Activated CD8-positive, alpha-beta memory T cell treated with anti-CD3 and anti-CD28 coated beads, Interleukin-2, amount 50 U/mL, for 1 hour (primary cell): ENCODE measurements around the gene MYRF.
A peak's percentile ranks its signal among the peaks of the same experiment; 100 is the strongest.

ENCODE experiments used
- DNase-seq: peaks from one replicate; pipeline ENCODE4 v3.0.0-alpha.2; 2020; ENCODE audit errors: extremely low read depth

MYRF gene

DNA sequence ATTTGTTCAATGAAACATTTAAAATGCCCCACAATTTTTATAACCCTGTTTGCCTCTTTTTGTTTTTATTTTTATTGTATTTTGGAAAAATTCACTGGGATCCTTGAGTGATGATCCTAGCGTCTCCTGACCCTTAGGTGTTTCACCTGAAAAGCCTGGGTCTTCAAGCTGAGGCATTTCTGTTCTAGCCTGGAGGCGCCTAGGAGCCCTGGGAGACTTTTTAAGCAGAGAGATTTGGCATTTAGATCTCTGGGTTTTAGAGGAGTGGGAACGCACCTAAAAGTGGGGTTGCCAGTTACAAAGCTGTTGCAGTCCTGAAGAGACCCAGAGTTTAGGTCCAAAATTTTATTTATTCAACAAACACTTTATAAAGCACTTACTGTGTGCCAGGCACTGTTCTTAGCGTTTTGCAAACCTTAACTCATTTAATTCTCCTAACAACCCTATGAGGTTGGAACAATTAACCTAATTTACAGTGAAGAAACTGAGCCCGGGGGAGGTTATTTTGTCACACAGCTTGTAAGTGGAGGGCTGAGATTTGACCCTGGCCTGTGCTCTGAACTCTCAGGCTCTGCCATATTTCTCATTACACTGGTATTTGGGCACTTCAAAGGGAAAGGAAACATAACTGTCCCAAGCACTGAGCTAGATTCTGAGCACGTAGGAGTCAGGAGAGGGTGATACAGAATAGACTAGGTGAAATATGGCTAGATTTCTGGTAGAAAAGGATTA lies 65.2 kb downstream of the MYRF start:
- no peak for DNase-seq

DNA sequence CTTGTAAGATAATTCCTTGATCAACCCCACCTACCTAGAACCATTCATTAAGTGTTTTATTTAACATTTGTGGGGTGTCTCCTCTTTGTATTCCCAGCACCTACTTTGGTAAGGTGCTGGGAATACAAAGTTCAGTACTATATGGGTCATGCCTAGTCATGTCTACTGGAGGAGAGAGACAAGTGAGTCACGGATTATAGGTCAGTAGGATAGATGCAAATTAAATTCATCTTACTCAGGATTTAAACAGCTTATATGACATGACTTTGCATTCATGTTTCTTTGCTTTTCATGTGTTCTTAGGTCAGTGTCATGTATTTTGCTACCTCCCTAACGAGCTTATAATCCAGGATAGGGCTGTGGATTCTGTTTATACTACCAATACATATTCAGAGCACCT lies 67.7 kb downstream of the MYRF start:
- no peak for DNase-seq

DNA sequence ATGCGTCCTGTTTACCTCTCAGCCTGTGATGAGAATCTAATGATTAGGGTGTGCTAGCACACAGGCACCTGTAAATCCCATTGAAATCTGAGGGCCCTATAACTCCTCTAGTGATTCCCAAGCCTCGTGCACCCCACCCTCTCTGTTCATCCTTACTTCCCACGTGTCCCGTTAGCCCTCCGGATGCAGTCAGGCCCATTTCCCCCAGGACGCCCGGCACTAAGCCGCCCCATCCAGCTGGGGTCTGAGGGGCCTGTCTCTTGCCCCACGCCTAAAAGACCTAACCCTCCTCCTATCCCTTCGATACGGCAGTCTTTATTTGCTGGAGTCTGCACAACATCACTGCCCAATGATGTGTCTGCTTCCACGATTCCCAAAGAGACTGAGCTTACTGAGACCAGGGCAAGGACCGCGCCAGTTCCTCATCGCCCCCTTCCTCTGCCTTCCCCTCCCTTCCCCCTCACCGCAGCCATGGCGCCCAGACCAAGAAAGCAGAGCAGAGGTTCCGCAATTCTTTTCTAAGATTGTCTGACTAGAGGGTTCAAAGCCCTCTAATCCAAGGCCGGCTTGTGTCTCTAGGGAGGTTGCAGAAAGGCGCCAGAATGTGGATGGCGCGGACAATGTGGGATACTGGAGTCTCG lies 74.6 kb downstream of the MYRF start:
- no peak for DNase-seq

GRCh38 chr11:61827571-61828378 lies 75.3 kb downstream of the MYRF start, which contains the start of gene FADS2:
Gene FADS2 (plus strand): TSS chr11:61828300. CDS start chr11:61828391, 91 bp downstream.
- DNase-seq = peak; percentile 32

- no peak for DNase-seq
Observed at GRCh38 chr11:61828379-61828628, 75.9 kb downstream of the MYRF start.

- DNase-seq = no peak
Observed at GRCh38 chr11:61828629-61829407, 76.4 kb downstream of the MYRF start.

DNA sequence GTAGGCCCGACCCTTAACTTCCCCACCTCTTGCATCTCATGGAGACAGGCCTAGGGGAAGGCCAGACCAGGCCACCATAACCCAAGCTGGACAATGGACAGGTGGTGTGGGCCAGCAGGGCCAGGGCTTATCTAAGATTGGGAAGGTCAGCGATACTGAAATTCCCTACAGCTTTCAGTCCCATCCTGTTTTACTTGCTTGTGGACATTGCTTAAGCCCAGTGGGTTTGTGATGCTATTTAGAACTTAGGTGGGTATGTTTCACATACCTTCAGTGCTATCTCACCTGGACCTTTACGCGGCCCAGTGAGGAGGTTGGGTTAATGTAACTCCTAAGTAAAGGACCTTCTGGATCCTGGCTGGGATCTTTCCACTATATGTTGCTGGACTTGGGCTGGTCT lies 77.4 kb downstream of the MYRF start:
- DNase-seq = no peak

DNA sequence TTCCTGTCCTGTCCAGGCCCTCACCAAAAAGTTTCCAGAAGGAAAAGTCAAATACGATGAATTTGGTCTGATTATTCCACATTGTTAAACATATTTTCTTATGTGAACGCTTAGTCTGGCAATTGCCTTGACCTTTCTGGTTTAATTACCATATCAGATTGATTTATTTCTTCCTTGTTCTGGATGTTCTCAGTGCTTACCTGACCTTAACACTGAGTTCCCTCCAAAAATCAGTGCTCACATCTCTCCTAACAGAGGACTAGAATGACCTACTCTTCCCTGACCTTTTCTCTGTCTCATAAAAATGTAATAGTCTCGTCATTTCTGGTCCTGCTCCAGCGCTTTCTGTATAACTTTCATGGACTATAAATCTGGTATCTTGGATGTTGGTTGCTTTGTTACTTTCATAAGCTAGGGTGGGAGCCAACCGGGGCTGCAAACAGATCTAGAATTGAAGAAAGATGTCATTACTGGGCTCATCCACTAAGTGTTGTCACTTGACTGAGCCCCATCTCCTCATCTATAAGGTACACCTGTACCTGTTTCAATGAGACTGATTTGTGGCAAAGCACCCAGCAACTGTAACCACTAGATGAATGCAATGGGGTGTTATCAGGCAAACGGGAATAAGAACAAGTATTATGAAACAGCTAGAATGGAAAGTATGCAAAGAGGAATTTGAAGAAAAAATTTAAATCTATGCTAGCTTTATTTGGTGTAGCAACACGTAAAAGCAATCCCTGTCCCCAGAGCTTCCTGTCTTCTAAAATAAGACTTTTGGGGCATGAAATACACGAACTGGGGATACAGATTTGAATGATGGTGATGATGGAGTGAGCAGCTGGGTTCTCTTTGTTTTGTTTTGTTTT lies 78.0 kb downstream of the MYRF start:
- no peak for DNase-seq

GRCh38 chr11:61832207-61832606 lies 79.8 kb downstream of the MYRF start:
- DNase-seq = no peak

DNA sequence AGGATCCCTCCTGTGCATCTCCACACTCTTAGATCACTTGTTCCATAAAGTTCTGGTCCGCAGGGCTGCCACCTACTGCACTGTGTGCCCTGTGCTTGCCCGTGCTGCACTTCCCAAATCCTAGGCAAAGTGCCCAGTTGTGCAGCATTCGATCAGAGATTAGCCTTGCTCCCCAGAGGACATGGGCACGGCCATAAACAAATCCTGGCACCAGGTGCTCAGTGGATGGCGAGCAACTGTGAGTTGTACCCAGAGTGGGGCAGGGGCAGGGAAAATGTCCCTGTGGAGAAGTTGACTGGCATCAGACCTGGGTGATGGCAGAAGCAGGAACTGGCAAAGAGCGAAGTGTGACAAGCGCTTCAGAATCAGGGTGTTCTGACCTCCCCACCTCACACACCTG lies 80.3 kb downstream of the MYRF start:
- no peak for DNase-seq

- no peak for DNase-seq
Observed at GRCh38 chr11:61833471-61833870, 81.0 kb downstream of the MYRF start.

- no peak for DNase-seq
Observed at GRCh38 chr11:61833926-61834277, 81.5 kb downstream of the MYRF start.

- no peak for DNase-seq
Observed at GRCh38 chr11:61834278-61835048, 82.0 kb downstream of the MYRF start.

GRCh38 chr11:61836193-61836592 lies 83.8 kb downstream of the MYRF start:
- no peak for DNase-seq

- no peak for DNase-seq
Observed at GRCh38 chr11:61837411-61838005, 85.1 kb downstream of the MYRF start.
